HepG2 (cell line): ENCODE data around the gene MTSS2. TPM values are rescaled to one million over a fixed set of nuclear protein-coding genes. Genes with fewer than 3 reads are reported as not detected.

Source experiments
- ATAC-seq: fragments of 200-7000 bp; cut with Tn5 transposase; 3 replicates; pipeline ENCODE4 v1.9.1; 2020; ENCODE audit warnings: mild to moderate bottlenecking, moderate library complexity
- BruUV-seq: library from RNA; stranded (reverse); fragments of 400-500 nt; replicated peaks from 2 replicates; lab custom pipeline; 2021; lab: Mats Ljungman, UMichigan
- CTCF ChIA-PET: fragments of 300-600 bp; formaldehyde crosslinking; extraction: SDS; loops from one replicate; lab custom pipeline; 2021; ENCODE audit warnings: low total read pairs, inconsistent platforms, low intra/inter-chr PET ratio; lab: Yijun Ruan, JAX
- POLR2A ChIA-PET: fragments of 350-600 bp; sonication (Branson Sonifier 250); formaldehyde crosslinking; loops from one replicate; lab custom pipeline; 2020; ENCODE audit warnings: antibody characterized with exemption, inconsistent platforms; lab: Yijun Ruan, JAX
- DNase-seq: peaks from one replicate; pipeline ENCODE4 v3.0.0-alpha.2; 2015; ENCODE audit warnings: low spot score
- FAIRE-seq: peaks from 3 replicates; lab custom pipeline; 2011; peaks lifted over from hg19 to GRCh38; lab: Jason Lieb, UNC
- H2AFZ ChIP-seq: one replicate; pipeline ENCODE4 v1.6.1; 2011; ENCODE audit warnings: low read length, inconsistent platforms
- H3K27ac ChIP-seq: fragments of 300-600 bp; 3 replicates; pipeline ENCODE4 v1.8.0; 2011; ENCODE audit warnings: mixed run types, mild to moderate bottlenecking, mixed read lengths, low read length, inconsistent platforms; ENCODE audit not compliant: insufficient read depth; ENCODE audit errors: extremely low read length
- H3K27me3 ChIP-seq, 2 experiments: fragments of 200-600 bp in 1 of 2; 2 replicates in 1 of 2; 3 replicates in 1 of 2; pipeline versions ENCODE4 v1.6.0 to v1.8.0; 2011; ENCODE audit warnings: low read length in 2 of 2, mild to moderate bottlenecking in 2 of 2, moderate library complexity in 2 of 2, inconsistent platforms in 1 of 2; ENCODE audit not compliant: insufficient read depth in 2 of 2, control insufficient read depth in 1 of 2
- H3K36me3 ChIP-seq, 2 experiments: fragments of 200-600 bp in 1 of 2; replicated peaks in 1 of 2; 2 replicates in 1 of 2; 3 replicates in 1 of 2; pipeline versions ENCODE4 v1.5.1 to v1.8.0; 2011; ENCODE audit warnings: low read length in 2 of 2, inconsistent platforms in 1 of 2; ENCODE audit not compliant: insufficient read depth in 2 of 2, control insufficient read depth in 1 of 2
- H3K4me1 ChIP-seq: 2 replicates; pipeline ENCODE4 v1.5.1; 2012; ENCODE audit warnings: low read length, inconsistent platforms; ENCODE audit not compliant: insufficient read depth
- H3K4me2 ChIP-seq: 2 replicates; pipeline ENCODE4 v1.6.0; 2011; ENCODE audit warnings: low read depth, low read length, inconsistent platforms
- H3K4me3 ChIP-seq, 3 experiments: fragments of 200-600 bp in 1 of 3; sonication (generic), shearing (Covaris generic) in 1 of 3; replicated peaks in 1 of 3; 2 replicates each; pipeline ENCODE4 v1.5.1; 2011 to 2016; ENCODE audit warnings: low read length in 3 of 3, inconsistent platforms in 2 of 3, low read depth in 2 of 3, mild to moderate bottlenecking in 2 of 3, control low read depth in 1 of 3, mixed read lengths in 1 of 3; ENCODE audit not compliant: insufficient read depth in 1 of 3
- H3K79me2 ChIP-seq: one replicate; pipeline ENCODE4 v1.6.1; 2011; ENCODE audit warnings: low read length, inconsistent platforms; ENCODE audit not compliant: insufficient read depth
- H3K9ac ChIP-seq: 2 replicates; pipeline ENCODE4 v1.6.0; 2011; ENCODE audit warnings: mild to moderate bottlenecking, low read depth, low read length, inconsistent platforms; ENCODE audit not compliant: insufficient read depth
- H3K9me3 ChIP-seq: 2 replicates; pipeline ENCODE4 v1.5.1; 2012; ENCODE audit warnings: mild to moderate bottlenecking, low read length
- H4K20me1 ChIP-seq: 2 replicates; pipeline ENCODE4 v1.6.0; 2011; ENCODE audit warnings: inconsistent platforms, mild to moderate bottlenecking, low read length, moderate library complexity; ENCODE audit not compliant: insufficient read depth
- FOXK1 ChIP-seq: sonication (generic); formaldehyde crosslinking; IDR thresholded peaks from 2 replicates; pipeline ENCODE4 v1.4.0; 2020; ENCODE audit warnings: low read depth, missing genetic modification reagents, borderline replicate concordance
- JUND ChIP-seq: sonication (generic); formaldehyde crosslinking; IDR thresholded peaks from 2 replicates; pipeline ENCODE4 v1.8.0; 2022; ENCODE audit warnings: mild to moderate bottlenecking, missing genetic modification reagents
- REL ChIP-seq: sonication (generic); formaldehyde crosslinking; conservative IDR thresholded peaks from 2 replicates; pipeline ENCODE4 v1.8.0; 2022; ENCODE audit warnings: mild to moderate bottlenecking, missing genetic modification reagents, moderate library complexity
- RFX3 ChIP-seq: IDR thresholded peaks from 2 replicates; pipeline ENCODE4 v1.6.1; 2016; ENCODE audit warnings: missing biosample characterization, missing genetic modification reagents
- RNF219 ChIP-seq: sonication (generic); formaldehyde crosslinking; IDR thresholded peaks from 2 replicates; pipeline ENCODE4 v1.5.0; 2020; ENCODE audit warnings: mild to moderate bottlenecking, missing genetic modification reagents
- TBL1XR1 ChIP-seq: fragments of 150-350 bp; IDR thresholded peaks from 2 replicates; pipeline ENCODE4 v1.6.1; 2014; ENCODE audit warnings: borderline replicate concordance, low read length; ENCODE audit not compliant: partially characterized antibody
- ZBTB10 ChIP-seq: sonication (generic); formaldehyde crosslinking; IDR thresholded peaks from 2 replicates; pipeline ENCODE4 v1.4.0; 2020; ENCODE audit warnings: missing genetic modification reagents, borderline replicate concordance
- ZFYVE20 ChIP-seq: sonication (generic); formaldehyde crosslinking; IDR thresholded peaks from 2 replicates; pipeline ENCODE4 v1.8.0; 2023; ENCODE audit warnings: low read depth, mild to moderate bottlenecking, moderate library complexity, missing genetic modification reagents, borderline replicate concordance
- ZNF101 ChIP-seq: sonication (generic); formaldehyde crosslinking; IDR thresholded peaks from 2 replicates; pipeline ENCODE4 v1.4.0; 2020; ENCODE audit warnings: mild to moderate bottlenecking, low read depth, missing genetic modification reagents, borderline replicate concordance
- ZNF33B ChIP-seq: sonication (generic); formaldehyde crosslinking; IDR thresholded peaks from 2 replicates; pipeline ENCODE4 v1.5.1; 2020; ENCODE audit warnings: mild to moderate bottlenecking, missing genetic modification reagents
- ZSCAN21 ChIP-seq: sonication (generic); formaldehyde crosslinking; IDR thresholded peaks from 2 replicates; pipeline ENCODE4 v1.8.0; 2022; ENCODE audit warnings: mild to moderate bottlenecking, missing genetic modification reagents, moderate library complexity, borderline replicate concordance
- ZSCAN30 ChIP-seq: sonication (generic); formaldehyde crosslinking; IDR thresholded peaks from 2 replicates; pipeline ENCODE4 v1.5.0; 2020; ENCODE audit warnings: mild to moderate bottlenecking, missing genetic modification reagents
- WGBS: methylation state at CpG from one replicate; pipeline ENCODE4 v1.1.6; 2017; ENCODE audit warnings: low lambda C conversion rate; 5-methylcytosine and 5-hydroxymethylcytosine counted together
- in situ Hi-C: cut with HindIII; loops from 2 replicates; pipeline ENCODE4 v1.10.0; 2017; ENCODE audit warnings: low pct_unique_long_range_greater_than_20kb; ENCODE audit not compliant: extremely low pct_ligation_motif_present
- intact Hi-C: fragments of 100-400 bp; cut with micrococcal nuclease; formaldehyde crosslinking; loops from one replicate; pipeline ENCODE4 v1.10.0; 2022; ENCODE audit not compliant: unreplicated experiment
- polyA plus RNA-seq, 8 experiments: library from polyadenylated mRNA; depleted of rRNA in 3 of 8; stranded (reverse) in 7 of 8; unstranded in 1 of 8; fragments of >200 nt; fragmentation: Illumina TruSeq in 4 of 8; extraction: Trizol in 4 of 8; gene quantifications; 2 replicates each; pipeline versions ENCODE4 v1.2.1 to v1.2.3, GENCODE V29; 2011 to 2016; ENCODE audit warnings: low read depth in 4 of 8, missing spikeins in 1 of 8, mixed read lengths in 1 of 8; ENCODE audit not compliant: insufficient read depth in 1 of 8
- total RNA-seq, 5 experiments: library from RNA; depleted of rRNA; stranded (reverse); fragments of >200 nt; fragmentation: Illumina TruSeq; extraction: Trizol; gene quantifications; 2 replicates each; pipeline ENCODE4 v1.2.3, GENCODE V29; 2016; ENCODE audit warnings: low read depth in 1 of 5
- TF ChIP-seq, protein P1 (sequence below): sonication (generic); formaldehyde crosslinking; IDR thresholded peaks from 2 replicates; pipeline ENCODE4 v1.4.0; 2020; ENCODE audit warnings: missing genetic modification reagents, borderline replicate concordance

Gene MTSS2
- total and polyA plus RNA-seq, 2 of the 13 experiments (the other 11 are each of a cell fraction or from before 2014, with no cell fraction given) = 132 to 242 TPM

DNA sequence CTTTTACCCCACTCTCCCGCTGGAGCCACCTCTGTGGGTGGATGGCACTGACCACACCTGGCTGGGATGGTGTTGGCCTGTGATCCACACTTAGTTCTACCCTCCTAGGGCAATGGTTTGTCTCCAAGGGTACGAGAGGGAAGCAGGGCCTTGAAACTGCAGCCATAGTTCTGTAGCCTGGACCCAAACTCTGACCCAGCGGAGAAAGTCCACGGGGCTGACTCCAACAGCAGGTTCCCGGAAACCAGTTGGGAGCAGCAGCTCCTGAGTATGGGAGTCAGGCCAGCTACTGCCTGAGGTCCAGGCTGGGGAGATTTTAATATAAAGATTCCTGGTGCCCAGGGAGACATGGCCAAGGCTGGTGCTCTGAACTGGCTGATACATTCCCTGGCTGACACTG, 23.6 kb upstream of the MTSS2 start (continued):
- TF ChIP-seq RNF219 (CRISPR knock-in tag) = no peak

DNA sequence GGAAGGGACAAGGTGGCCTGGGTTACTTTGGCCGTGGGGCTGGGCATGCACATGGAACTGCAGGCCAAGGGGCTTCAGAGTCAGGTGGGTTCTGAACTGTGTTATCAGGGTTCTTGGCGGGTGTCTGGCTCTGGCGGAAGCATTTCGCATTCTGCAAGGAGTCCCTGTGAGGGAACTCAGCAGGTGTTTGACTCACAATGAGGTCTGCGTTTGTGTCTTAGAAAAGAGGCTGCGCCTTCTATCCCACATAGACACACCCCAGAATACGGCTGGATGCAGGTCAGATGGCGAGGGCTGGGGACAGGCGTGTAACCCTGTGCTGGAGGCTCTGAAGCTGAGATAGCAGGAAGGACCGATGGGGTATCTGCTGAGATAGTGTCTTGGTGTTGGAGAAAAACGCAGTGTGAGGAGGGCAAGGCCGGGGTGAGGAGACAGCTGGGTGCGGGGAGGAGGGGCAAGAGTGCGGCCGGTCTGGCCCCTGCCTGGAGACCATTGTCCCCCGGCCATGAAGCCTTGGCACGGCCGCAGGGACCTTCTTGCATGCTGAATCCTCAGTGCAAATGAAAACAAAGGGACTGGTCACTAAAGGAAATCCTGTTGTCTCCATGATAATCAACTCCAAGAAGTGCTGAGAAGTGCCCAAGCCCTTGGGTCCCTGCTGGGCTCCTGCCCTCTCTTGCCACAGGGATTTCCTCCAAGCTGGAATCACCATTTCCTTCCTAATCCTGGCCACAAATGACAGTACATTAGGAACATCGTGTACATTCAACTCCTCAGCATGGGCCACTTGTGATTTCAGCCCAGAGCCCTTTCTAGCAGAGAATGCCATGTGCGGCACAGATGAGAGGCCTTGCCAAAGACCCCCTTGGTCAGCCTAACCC, 22.8 kb upstream of the MTSS2 start:
- Histone ChIP-seq H4K20me1 (no peaks in the 10 kb centered on the region), H3K27ac (no peak overlapping the region), H3K4me3 (no peak overlapping the region)
- TF ChIP-seq ZFYVE20 = no peak
- TF ChIP-seq FOXK1 (CRISPR knock-in tag) = no peak
- TF ChIP-seq RFX3 (CRISPR knock-in tag) = no peak
- TF ChIP-seq ZSCAN21 (CRISPR knock-in tag) = no peak
- no peak for TF ChIP-seq ZNF101 (CRISPR knock-in tag)
- TF ChIP-seq REL (CRISPR knock-in tag) = no peak
- no peak for TF ChIP-seq JUND (CRISPR knock-in tag)
- no peak for TF ChIP-seq ZBTB10 (CRISPR knock-in tag)
- TF ChIP-seq, protein P1, sequence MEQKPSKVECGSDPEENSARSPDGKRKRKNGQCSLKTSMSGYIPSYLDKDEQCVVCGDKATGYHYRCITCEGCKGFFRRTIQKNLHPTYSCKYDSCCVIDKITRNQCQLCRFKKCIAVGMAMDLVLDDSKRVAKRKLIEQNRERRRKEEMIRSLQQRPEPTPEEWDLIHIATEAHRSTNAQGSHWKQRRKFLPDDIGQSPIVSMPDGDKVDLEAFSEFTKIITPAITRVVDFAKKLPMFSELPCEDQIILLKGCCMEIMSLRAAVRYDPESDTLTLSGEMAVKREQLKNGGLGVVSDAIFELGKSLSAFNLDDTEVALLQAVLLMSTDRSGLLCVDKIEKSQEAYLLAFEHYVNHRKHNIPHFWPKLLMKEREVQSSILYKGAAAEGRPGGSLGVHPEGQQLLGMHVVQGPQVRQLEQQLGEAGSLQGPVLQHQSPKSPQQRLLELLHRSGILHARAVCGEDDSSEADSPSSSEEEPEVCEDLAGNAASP (CRISPR knock-in tag) = no peak
- no peak for TF ChIP-seq TBL1XR1
- TF ChIP-seq ZNF33B (CRISPR knock-in tag) = no peak
- TF ChIP-seq ZSCAN30 = no peak
- TF ChIP-seq, all 625 proteins: peak for 0
- H2AFZ ChIP-seq = no peak overlapping the region
- H3K36me3 ChIP-seq = 0 out of 5 replicates have a peak, but pooled peaks cover 0 to 5% of the 10 kb centered on the region in 2 experiments
- H3K27me3 ChIP-seq = no peaks in the 10 kb centered on the region
- H3K79me2 ChIP-seq = no peaks in the 10 kb centered on the region
- BruUV-seq = no TSS peak
- intact Hi-C loops = no loop called here
- WGBS = 97% methylated on average over 19 of the region's 20 CpGs
- H3K4me1 ChIP-seq = peaks cover 68% of the 10 kb centered on the region
- FAIRE-seq (no peak), ATAC-seq (no peak), DNase-seq (no peak)
- ChIA-PET CTCF (no interaction called here), POLR2A (interaction anchor here (1.3 to 7.0 kb wide), 4 partner anchors 16 to 38 kb away, joined by 5 to 134 read pairs (median 40); no protein-coding TSS in a partner anchor)
- in situ Hi-C loops = no loop called here
- no peak overlapping the region for H3K4me2 ChIP-seq
- H3K9me3 ChIP-seq = no peaks in the 10 kb centered on the region
- no peak overlapping the region for H3K9ac ChIP-seq
